ENCODE measurements around the gene SLC43A2.

DNA sequence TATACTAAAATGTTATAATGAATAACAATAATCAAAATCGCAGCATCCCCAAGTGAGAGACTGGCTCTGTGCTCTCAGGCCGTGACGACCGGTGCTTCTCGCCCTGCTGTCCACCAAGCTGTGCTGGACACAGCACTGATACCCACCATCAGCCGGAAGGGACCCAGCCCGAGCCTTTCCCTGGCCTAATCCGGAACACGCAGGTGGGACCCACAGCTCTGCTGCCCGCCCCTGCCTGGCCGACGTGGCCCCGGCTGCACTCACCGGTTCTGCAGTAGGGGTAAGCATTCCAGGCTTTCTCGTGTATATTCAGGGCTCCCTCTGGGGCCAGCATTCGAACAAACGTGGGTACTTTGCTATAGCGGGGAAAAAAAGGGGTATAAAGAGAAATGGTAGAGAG lies 80.6 kb downstream of the SLC43A2 start:
- TF ChIP-seq POLR2AphosphoS5 (IDR thresholded peaks at IDR 0.05) (no peak), CTCF (IDR thresholded peaks at IDR 0.05) (no peak)

All from sigmoid colon (tissue), 4 donors.